ENCODE results near the gene IGIP.

DNA sequence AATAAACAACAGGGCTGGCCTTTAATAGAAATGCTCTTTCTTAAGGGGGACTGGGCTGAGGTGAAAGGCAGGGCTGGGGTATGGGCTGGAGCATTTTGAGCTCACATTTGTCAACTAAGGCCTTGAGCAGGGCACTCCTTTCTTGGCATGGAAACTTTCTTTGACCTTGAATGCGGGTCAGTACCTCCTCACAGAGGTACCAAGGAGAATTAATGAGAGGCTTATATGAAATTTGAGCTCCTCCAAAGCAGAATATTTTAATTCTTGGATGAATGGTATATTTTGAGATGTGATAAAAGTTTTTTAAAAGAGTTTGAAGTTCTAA, 52.3 kb downstream of the IGIP start:
- TF ChIP-seq POLR2A (IDR thresholded peaks at IDR 0.05) (no peak), CTCF (IDR thresholded peaks at IDR 0.05) (no peak)

Data from testis (tissue), 2 donors.